Neural progenitor cell (in vitro differentiated cells): ENCODE results near the gene AMPH. TPM values are rescaled to one million over a fixed set of nuclear protein-coding genes. Genes with fewer than 3 reads are reported as not detected.
A peak's percentile ranks its signal among the peaks of the same experiment; 100 is the strongest.

Experiments
- DNase-seq: peaks from one replicate; pipeline ENCODE4 v3.0.0-alpha.2; 2016; ENCODE audit warnings: low spot score
- H2AFZ ChIP-seq: fragments of 200-600 bp; sonication (generic); replicated peaks from 2 replicates; pipeline ENCODE4 v1.6.1; 2016; ENCODE audit warnings: antibody characterized with exemption
- H3F3A ChIP-seq: fragments of 200-600 bp; sonication (generic); 2 replicates; pipeline ENCODE4 v1.6.1; 2016; ENCODE audit warnings: antibody characterized with exemption, low read depth
- H3K27ac ChIP-seq: fragments of 200-600 bp; sonication (generic); 2 replicates; pipeline ENCODE4 v1.5.1; 2016; ENCODE audit warnings: mild to moderate bottlenecking
- H3K27me3 ChIP-seq: fragments of 200-600 bp; sonication (generic); 2 replicates; pipeline ENCODE4 v1.6.1; 2016; ENCODE audit warnings: mild to moderate bottlenecking, moderate library complexity
- H3K36me3 ChIP-seq: fragments of 200-600 bp; sonication (generic); 2 replicates; pipeline ENCODE4 v1.5.1; 2016
- H3K4me1 ChIP-seq: fragments of 200-600 bp; sonication (generic); 2 replicates; pipeline ENCODE4 v1.6.1; 2016; ENCODE audit warnings: mixed run types
- H3K4me2 ChIP-seq: fragments of 200-600 bp; sonication (generic); 2 replicates; pipeline ENCODE4 v1.6.1; 2016
- H3K4me3 ChIP-seq: fragments of 200-600 bp; sonication (generic); 2 replicates; pipeline ENCODE4 v1.5.1; 2016
- H3K79me2 ChIP-seq: fragments of 200-600 bp; sonication (generic); 2 replicates; pipeline ENCODE4 v1.6.1; 2016; ENCODE audit warnings: low read depth
- H3K9ac ChIP-seq: fragments of 200-600 bp; sonication (generic); 2 replicates; pipeline ENCODE4 v1.6.1; 2016
- H3K9me3 ChIP-seq: fragments of 200-600 bp; sonication (generic); 2 replicates; pipeline ENCODE4 v1.5.1; 2016; ENCODE audit warnings: low read depth
- H4K20me1 ChIP-seq: fragments of 200-600 bp; sonication (generic); 2 replicates; pipeline ENCODE4 v1.6.1; 2016; ENCODE audit warnings: low read depth
- H3K27ac Mint-ChIP-seq: 3 replicates; pipeline ENCODE4 v1.8.0; 2021; ENCODE audit warnings: mixed read lengths
- H3K27me3 Mint-ChIP-seq: 2 replicates; pipeline ENCODE4 v1.8.0; 2022; ENCODE audit warnings: low read depth, mild to moderate bottlenecking, inconsistent platforms, moderate library complexity, mixed read lengths; ENCODE audit not compliant: insufficient read depth
- H3K36me3 Mint-ChIP-seq: 3 replicates; pipeline ENCODE4 v1.8.0; 2021; ENCODE audit warnings: mixed read lengths
- H3K4me1 Mint-ChIP-seq: 3 replicates; pipeline ENCODE4 v1.8.0; 2021; ENCODE audit warnings: mixed read lengths
- H3K4me3 Mint-ChIP-seq: 3 replicates; pipeline ENCODE4 v1.8.0; 2021; ENCODE audit warnings: mild to moderate bottlenecking, moderate library complexity, mixed read lengths
- H3K9me3 Mint-ChIP-seq: 3 replicates; pipeline ENCODE4 v1.8.0; 2020; ENCODE audit warnings: mixed read lengths
- CTCF ChIP-seq: fragments of 200-600 bp; sonication (generic); IDR thresholded peaks from 2 replicates; pipeline ENCODE4 v1.5.1; 2017; ENCODE audit warnings: antibody characterized with exemption, mild to moderate bottlenecking
- EZH2 ChIP-seq: fragments of 200-600 bp; sonication (generic); IDR thresholded peaks from 2 replicates; pipeline ENCODE4 v1.6.1; 2017; ENCODE audit warnings: antibody characterized with exemption, mild to moderate bottlenecking, moderate library complexity
- EZH2phosphoT487 ChIP-seq: fragments of 200-600 bp; sonication (generic); IDR thresholded peaks from 2 replicates; pipeline ENCODE4 v1.6.1; 2017; ENCODE audit warnings: antibody characterized with exemption
- total RNA-seq: library from RNA; depleted of rRNA; stranded (reverse); fragments of >200 nt; gene quantifications from 2 replicates; pipeline ENCODE4 v1.2.3, GENCODE V29; 2015; ENCODE audit warnings: low replicate concordance

AMPH gene
- total RNA-seq, 1 donor from 2014 or later = 21.2 TPM

GRCh38 chr7:38607466-38607865 is 23.7 kb downstream of the AMPH start:
- H3K36me3 Mint-ChIP-seq = peaks cover 8% of the 10 kb centered on the region
- Histone ChIP-seq H3K79me2 (no peaks in the 10 kb centered on the region), H4K20me1 (no peaks in the 10 kb centered on the region), H3K4me3 (no peak overlapping the region), H3F3A (no peaks in the 10 kb centered on the region), H3K9me3 (no peaks in the 10 kb centered on the region), H3K4me1 (no peaks in the 10 kb centered on the region), H3K27me3 (no peaks in the 10 kb centered on the region), H2AFZ (no peak overlapping the region), H3K27ac (no peak overlapping the region), H3K4me2 (no peak overlapping the region), H3K9ac (no peak overlapping the region), H3K36me3 (no peaks in the 10 kb centered on the region)
- H3K27me3 Mint-ChIP-seq = no peaks in the 10 kb centered on the region
- H3K27ac Mint-ChIP-seq = no peak overlapping the region
- H3K4me1 Mint-ChIP-seq = no peaks in the 10 kb centered on the region
- no peak for TF ChIP-seq EZH2
- TF ChIP-seq EZH2phosphoT487 = no peak
- no peak for DNase-seq
- no peak overlapping the region for H3K4me3 Mint-ChIP-seq
- no peaks in the 10 kb centered on the region for H3K9me3 Mint-ChIP-seq

DNA sequence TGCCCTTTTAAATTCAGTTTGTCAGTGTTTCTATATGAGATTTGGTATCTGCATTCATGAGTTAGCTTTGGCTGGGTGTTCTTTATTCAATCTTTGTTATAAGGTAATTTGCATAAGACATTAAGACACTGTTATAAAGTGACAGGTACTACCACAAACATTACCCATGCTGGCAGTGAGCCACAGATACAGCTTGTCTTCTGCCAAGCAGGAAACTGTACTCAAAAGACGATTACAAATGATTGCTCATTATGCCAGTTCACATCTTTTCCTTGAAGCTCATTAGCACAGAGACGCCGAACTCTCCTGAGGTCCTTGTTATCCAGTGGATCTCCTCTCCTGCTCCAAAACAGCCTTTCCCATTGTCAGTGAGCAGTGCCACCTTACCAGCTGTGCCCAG is 30.4 kb downstream of the AMPH start:
- no peak overlapping the region for H3K27ac ChIP-seq
- H2AFZ ChIP-seq = no peak overlapping the region
- no peak overlapping the region for H3K4me3 ChIP-seq
- H3K36me3 ChIP-seq = no peaks in the 10 kb centered on the region
- no peak overlapping the region for H3K9ac ChIP-seq
- H3K79me2 ChIP-seq = no peaks in the 10 kb centered on the region
- no peaks in the 10 kb centered on the region for H4K20me1 ChIP-seq
- Mint-ChIP-seq H3K36me3 (peaks cover 14% of the 10 kb centered on the region), H3K4me3 (no peak overlapping the region), H3K9me3 (peaks cover 2% of the 10 kb centered on the region), H3K27me3 (no peaks in the 10 kb centered on the region), H3K27ac (peak overlapping the region; percentile 62), H3K4me1 (no peaks in the 10 kb centered on the region)
- TF ChIP-seq EZH2phosphoT487 = no peak
- TF ChIP-seq CTCF = no peak
- no peak for TF ChIP-seq EZH2
- H3K4me1 ChIP-seq = no peaks in the 10 kb centered on the region
- H3K4me2 ChIP-seq = no peak overlapping the region
- H3F3A ChIP-seq = no peaks in the 10 kb centered on the region
- no peaks in the 10 kb centered on the region for H3K27me3 ChIP-seq
- no peak for DNase-seq
- H3K9me3 ChIP-seq = no peaks in the 10 kb centered on the region

GRCh38 chr7:38594949-38595348 is 36.2 kb downstream of the AMPH start:
- H3K4me3 ChIP-seq = no peak overlapping the region
- Mint-ChIP-seq H3K27me3 (peaks cover 5% of the 10 kb centered on the region), H3K9me3 (peaks cover 11% of the 10 kb centered on the region), H3K4me3 (no peak overlapping the region), H3K27ac (no peak overlapping the region), H3K4me1 (peaks cover 17% of the 10 kb centered on the region), H3K36me3 (peaks cover 20% of the 10 kb centered on the region)
- no peaks in the 10 kb centered on the region for H3F3A ChIP-seq
- no peak overlapping the region for H3K9ac ChIP-seq
- no peak overlapping the region for H2AFZ ChIP-seq
- no peak for TF ChIP-seq EZH2phosphoT487
- no peak for TF ChIP-seq CTCF
- TF ChIP-seq EZH2 = no peak
- no peaks in the 10 kb centered on the region for H3K36me3 ChIP-seq
- H3K9me3 ChIP-seq = no peaks in the 10 kb centered on the region
- H4K20me1 ChIP-seq = no peaks in the 10 kb centered on the region
- H3K79me2 ChIP-seq = no peaks in the 10 kb centered on the region
- H3K27me3 ChIP-seq = no peaks in the 10 kb centered on the region
- H3K27ac ChIP-seq = no peak overlapping the region
- peak; percentile 8 for DNase-seq
- peaks cover 3% of the 10 kb centered on the region for H3K4me1 ChIP-seq
- no peak overlapping the region for H3K4me2 ChIP-seq

- H2AFZ ChIP-seq = no peak overlapping the region
- Mint-ChIP-seq H3K4me3 (no peak overlapping the region), H3K9me3 (peaks cover 11% of the 10 kb centered on the region), H3K27me3 (peaks cover 5% of the 10 kb centered on the region), H3K27ac (no peak overlapping the region), H3K4me1 (peaks cover 21% of the 10 kb centered on the region), H3K36me3 (peaks cover 22% of the 10 kb centered on the region)
- no peak for DNase-seq
- no peaks in the 10 kb centered on the region for H3K36me3 ChIP-seq
- H4K20me1 ChIP-seq = no peaks in the 10 kb centered on the region
- H3K4me1 ChIP-seq = peaks cover 3% of the 10 kb centered on the region
- no peaks in the 10 kb centered on the region for H3K27me3 ChIP-seq
- H3K9ac ChIP-seq = no peak overlapping the region
- H3K79me2 ChIP-seq = no peaks in the 10 kb centered on the region
- H3K4me3 ChIP-seq = no peak overlapping the region
- no peak overlapping the region for H3K27ac ChIP-seq
- TF ChIP-seq EZH2phosphoT487 (no peak), EZH2 (no peak), CTCF (no peak)
- H3F3A ChIP-seq = peaks cover 5% of the 10 kb centered on the region
- H3K4me2 ChIP-seq = no peak overlapping the region
- no peaks in the 10 kb centered on the region for H3K9me3 ChIP-seq
Measured at GRCh38 chr7:38592737-38593288, 38.4 kb downstream of the AMPH start.
